T-cell (primary cell): ENCODE data around the gene LITAFD. TPM values are rescaled to one million over a fixed set of nuclear protein-coding genes. Genes with fewer than 3 reads are reported as not detected.

Experiments used
- ATAC-seq, 4 experiments: fragments of 200-7000 bp in 3 of 4; fragments of 150-1000 bp in 1 of 4; cut with Tn5 transposase; replicated peaks in 1 of 4; 1 replicate in 3 of 4; 2 replicates in 1 of 4; pipeline ENCODE4 v1.10.0; 2021; ENCODE audit warnings: moderate library complexity in 3 of 4, mild to moderate bottlenecking in 2 of 4, moderate number of reproducible peaks in 1 of 4
- CTCF ChIA-PET, 2 donors: fragments of 300-600 bp; sonication (Branson Sonifier 250); formaldehyde crosslinking; loops; one replicate each; lab custom pipeline; 2022; ENCODE audit warnings: antibody characterized with exemption in 2 of 2; lab: Charles Lee
- POLR2A ChIA-PET, 2 donors: fragments of 300-600 bp; sonication (Branson Sonifier 250); formaldehyde crosslinking; loops; one replicate each; lab custom pipeline; 2022; ENCODE audit warnings: antibody characterized with exemption in 2 of 2; lab: Charles Lee
- DNase-seq, 35 experiments: peaks; one replicate each; pipeline versions ENCODE4 v3.0.0 to v3.0.0-alpha.2; 2013 to 2023
- H3K27ac ChIP-seq: one replicate; pipeline ENCODE4 v1.5.1; 2013; ENCODE audit warnings: low read length
- H3K27me3 ChIP-seq, 2 experiments: replicated peaks in 1 of 2; 1 replicate in 1 of 2; 2 replicates in 1 of 2; pipeline versions ENCODE4 v1.6.1 to v1.7.0; 2013; ENCODE audit warnings: low read length in 1 of 2, mixed read lengths in 1 of 2; ENCODE audit not compliant: control insufficient read depth in 2 of 2, insufficient read depth in 2 of 2; ENCODE audit errors: extremely low read depth in 1 of 2
- H3K36me3 ChIP-seq, 2 donors: 1 replicate in 1 of 2; 2 replicates in 1 of 2; pipeline versions ENCODE4 v1.6.1 to v1.7.0; 2013; ENCODE audit warnings: low read length in 1 of 2; ENCODE audit not compliant: control insufficient read depth in 2 of 2, insufficient read depth in 1 of 2; ENCODE audit errors: extremely low read depth in 1 of 2
- H3K4me1 ChIP-seq, 2 experiments: 1 replicate in 1 of 2; 2 replicates in 1 of 2; pipeline versions ENCODE4 v1.6.1 to v1.7.0; 2013; ENCODE audit warnings: low read length in 2 of 2, mixed read lengths in 1 of 2; ENCODE audit not compliant: insufficient read depth in 2 of 2, control insufficient read depth in 1 of 2; ENCODE audit errors: extremely low read depth in 1 of 2
- H3K4me3 ChIP-seq, 2 donors: 1 replicate in 1 of 2; 2 replicates in 1 of 2; pipeline versions ENCODE4 v1.5.1 to v1.7.0; 2013; ENCODE audit warnings: mild to moderate bottlenecking in 2 of 2, low read length in 1 of 2, moderate library complexity in 1 of 2; ENCODE audit not compliant: control insufficient read depth in 1 of 2; ENCODE audit errors: extremely low read depth in 1 of 2
- H3K9me3 ChIP-seq: 2 replicates; pipeline ENCODE4 v1.7.0; 2013
- H3K27ac Mint-ChIP-seq, 2 donors: one replicate each; pipeline ENCODE4 v1.8.0; 2020 to 2021; ENCODE audit warnings: mild to moderate bottlenecking in 2 of 2, mixed read lengths in 2 of 2
- H3K27me3 Mint-ChIP-seq, 2 donors: one replicate each; pipeline ENCODE4 v1.8.0; 2021 to 2022; ENCODE audit warnings: mixed read lengths in 2 of 2
- H3K36me3 Mint-ChIP-seq: one replicate; pipeline ENCODE4 v1.8.0; 2021; ENCODE audit warnings: mixed read lengths
- H3K4me1 Mint-ChIP-seq, 3 donors: one replicate each; pipeline ENCODE4 v1.8.0; 2020 to 2022; ENCODE audit warnings: mixed read lengths in 3 of 3, mild to moderate bottlenecking in 1 of 3
- H3K4me3 Mint-ChIP-seq, 3 donors: one replicate each; pipeline ENCODE4 v1.8.0; 2020 to 2022; ENCODE audit warnings: mild to moderate bottlenecking in 3 of 3, mixed read lengths in 3 of 3, moderate library complexity in 3 of 3
- H3K9me3 Mint-ChIP-seq, 3 donors: one replicate each; pipeline ENCODE4 v1.8.0; 2020 to 2022; ENCODE audit warnings: mixed read lengths in 3 of 3
- WGBS: methylation state at CpG from one replicate; pipeline ENCODE4 v1.1.5; 2013; ENCODE audit warnings: missing lambda C conversion rate; ENCODE audit not compliant: insufficient coverage; 5-methylcytosine and 5-hydroxymethylcytosine counted together
- total RNA-seq, 35 experiments: library from RNA in 6 of 35; stranded (reverse) in 6 of 35; fragments of 120-200 nt in 1 of 35; gene quantifications; one replicate each; pipeline versions ENCODE4 v1.2.1 to v1.2.4 and lab custom pipeline; 2013 to 2026

The LITAFD gene
- total RNA-seq, 5 donors from 2014 or later (not counting 1 experiment from before 2014, with no cell fraction given): not detected

GRCh38 chr16:8926827-8927226, 44.7 kb downstream of the LITAFD start:
- Mint-ChIP-seq H3K4me3 (no peak overlapping the region), H3K4me1 (peaks cover 32 to 56% (median 51%) of the 10 kb centered on the region in 3 donors), H3K27ac (no peak overlapping the region), H3K27me3 (no peaks in the 10 kb centered on the region), H3K36me3 (peaks cover 33% of the 10 kb centered on the region), H3K9me3 (no peaks in the 10 kb centered on the region)
- 93% methylated on average over 7 of the region's 11 CpGs for WGBS
- Histone ChIP-seq H3K4me3 (no peak overlapping the region), H3K36me3 (peaks cover 14 to 66% of the 10 kb centered on the region in 2 donors), H3K27me3 (no peaks in the 10 kb centered on the region), H3K27ac (no peak overlapping the region), H3K9me3 (no peaks in the 10 kb centered on the region), H3K4me1 (peaks cover 0 to 5% of the 10 kb centered on the region in 2 experiments)
- DNase-seq: no peak
- no peak for ATAC-seq
- ChIA-PET POLR2A (no interaction called here), CTCF (no interaction called here)

DNA sequence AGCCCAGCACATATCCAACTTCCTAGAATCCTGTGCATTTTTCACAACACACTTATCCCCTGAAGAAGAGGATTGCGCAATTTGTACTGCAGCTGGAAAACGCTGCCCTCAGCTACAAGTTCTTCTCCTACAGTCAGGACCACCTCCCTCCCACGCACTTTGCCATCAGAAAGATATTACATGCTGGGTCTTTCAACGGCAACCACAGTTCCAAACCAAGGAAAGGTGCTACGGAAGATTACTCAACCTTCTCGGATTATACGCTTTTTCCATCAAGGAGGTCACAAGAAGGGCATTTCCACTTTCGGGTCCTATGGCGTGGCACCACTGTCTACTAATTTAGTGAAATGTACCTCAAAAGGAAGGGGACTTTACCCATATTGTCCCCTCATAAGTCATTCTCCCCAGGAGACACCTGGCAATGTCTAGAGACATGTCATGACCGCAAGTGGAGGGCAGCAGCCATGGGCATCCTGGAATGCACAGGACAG, 46.4 kb downstream of the LITAFD start:
- WGBS: 45% methylated on average over 5 of the region's 10 CpGs
- POLR2A ChIA-PET: no interaction called here
- peaks cover 33% of the 10 kb centered on the region for H3K36me3 Mint-ChIP-seq
- no peaks in the 10 kb centered on the region for H3K9me3 Mint-ChIP-seq
- no peak for ATAC-seq
- H3K27me3 Mint-ChIP-seq: no peaks in the 10 kb centered on the region
- H3K27ac Mint-ChIP-seq: no peak overlapping the region
- H3K4me3 Mint-ChIP-seq: no peak overlapping the region
- H3K4me3 ChIP-seq: no peak overlapping the region
- peaks cover 41 to 66% (median 63%) of the 10 kb centered on the region in 3 donors for H3K4me1 Mint-ChIP-seq
- DNase-seq: no peak
- peaks cover 0 to 7% of the 10 kb centered on the region in 2 experiments for H3K4me1 ChIP-seq
- no peak overlapping the region for H3K27ac ChIP-seq
- no peaks in the 10 kb centered on the region for H3K9me3 ChIP-seq
- CTCF ChIA-PET: interaction anchor here in 1 of 2 donors (0.5 to 1.0 kb wide), 2 partner anchors 8 to 1400 kb away, joined by 3 to 6 read pairs; no protein-coding TSS in a partner anchor
- peaks cover 12 to 50% of the 10 kb centered on the region in 2 donors for H3K36me3 ChIP-seq
- H3K27me3 ChIP-seq: no peaks in the 10 kb centered on the region

GRCh38 chr16:8929086-8929748, 47.1 kb downstream of the LITAFD start:
- ATAC-seq (no peak), DNase-seq (no peak)
- POLR2A ChIA-PET: no interaction called here
- H3K4me3 Mint-ChIP-seq: no peak overlapping the region
- 92% methylated on average over 12 of the region's 17 CpGs for WGBS
- H3K9me3 Mint-ChIP-seq: no peaks in the 10 kb centered on the region
- peaks cover 31% of the 10 kb centered on the region for H3K36me3 Mint-ChIP-seq
- peaks cover 40 to 67% (median 67%) of the 10 kb centered on the region in 3 donors for H3K4me1 Mint-ChIP-seq
- Histone ChIP-seq H3K4me3 (no peak overlapping the region), H3K9me3 (no peaks in the 10 kb centered on the region), H3K27ac (no peak overlapping the region), H3K4me1 (peaks cover 0 to 7% of the 10 kb centered on the region in 2 experiments), H3K27me3 (no peaks in the 10 kb centered on the region), H3K36me3 (peaks cover 12 to 43% of the 10 kb centered on the region in 2 donors)
- CTCF ChIA-PET: no interaction called here
- no peak overlapping the region for H3K27ac Mint-ChIP-seq
- no peaks in the 10 kb centered on the region for H3K27me3 Mint-ChIP-seq

DNA sequence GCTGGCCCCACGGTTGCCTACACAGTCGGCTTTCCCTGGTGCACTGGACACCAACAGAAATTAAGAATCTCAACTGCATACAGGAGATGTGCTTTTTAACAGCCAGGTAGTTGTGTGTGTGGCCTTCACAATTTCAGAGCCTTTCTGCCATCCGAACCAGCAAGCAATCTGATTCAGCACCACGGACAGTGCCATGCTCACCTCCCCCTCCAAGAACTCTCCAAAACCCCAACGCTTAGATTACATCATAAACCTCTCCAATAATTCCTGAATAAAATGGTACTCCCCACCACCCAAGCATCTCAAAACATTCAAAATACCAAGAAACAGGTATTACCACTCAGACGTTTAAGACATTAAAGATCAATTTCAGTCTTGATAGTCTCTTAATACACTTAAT, 49.7 kb downstream of the LITAFD start:
- H3K27ac Mint-ChIP-seq: peak overlapping the region in 1 of 2 donors; percentile 47
- ChIA-PET POLR2A (no interaction called here), CTCF (interaction anchor here in 1 of 2 donors (0.5 kb wide), 1 partner anchor 58 kb away, joined by 3 read pairs; no protein-coding TSS in a partner anchor)
- no peak overlapping the region for H3K27ac ChIP-seq
- no peaks in the 10 kb centered on the region for H3K9me3 Mint-ChIP-seq
- peaks cover 8 to 23% of the 10 kb centered on the region in 2 experiments for H3K4me1 ChIP-seq
- H3K4me3 Mint-ChIP-seq: peak overlapping the region in 1 of 3 donors; percentile 1
- no peaks in the 10 kb centered on the region for H3K27me3 ChIP-seq
- peaks cover 61 to 81% (median 75%) of the 10 kb centered on the region in 3 donors for H3K4me1 Mint-ChIP-seq
- H3K9me3 ChIP-seq: no peaks in the 10 kb centered on the region
- ATAC-seq: no peak
- 58% methylated on average over 3 of the region's 6 CpGs for WGBS
- peaks cover 19% of the 10 kb centered on the region for H3K36me3 Mint-ChIP-seq
- H3K4me3 ChIP-seq: no peak overlapping the region
- H3K27me3 Mint-ChIP-seq: no peaks in the 10 kb centered on the region
- H3K36me3 ChIP-seq: peaks cover 10 to 29% of the 10 kb centered on the region in 2 donors
- DNase-seq: peak in 32 of 35 experiments; percentile 7 to 77 (median 50)

DNA sequence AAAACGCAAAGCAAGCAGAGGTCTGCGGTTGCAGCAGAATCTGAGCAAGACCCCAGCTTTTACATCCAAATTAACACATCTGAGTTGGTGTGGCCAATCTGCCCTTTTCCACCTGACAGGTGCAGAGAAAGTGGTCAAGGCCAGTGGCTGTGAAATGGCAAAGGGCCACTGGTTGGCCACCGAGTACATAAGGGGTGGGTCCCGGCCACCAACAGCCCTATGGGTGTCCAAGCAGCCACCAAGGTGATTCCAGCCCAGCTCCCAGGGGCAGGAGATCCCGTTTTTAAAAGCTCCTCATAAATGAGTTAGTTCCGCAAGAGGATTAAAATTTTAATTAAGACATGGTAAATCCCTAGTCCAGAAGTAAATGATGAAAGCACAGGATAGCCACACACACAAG, 52.5 kb downstream of the LITAFD start:
- Histone ChIP-seq H3K9me3 (no peaks in the 10 kb centered on the region), H3K4me1 (peaks cover 22 to 38% of the 10 kb centered on the region in 2 experiments), H3K27me3 (no peaks in the 10 kb centered on the region), H3K36me3 (peaks cover 0 to 7% of the 10 kb centered on the region in 2 donors), H3K27ac (no peak overlapping the region), H3K4me3 (no peak overlapping the region)
- Mint-ChIP-seq H3K27ac (peak overlapping the region in 1 of 2 donors; percentile 10), H3K4me1 (peaks cover 69 to 86% (median 82%) of the 10 kb centered on the region in 3 donors), H3K9me3 (no peaks in the 10 kb centered on the region), H3K27me3 (no peaks in the 10 kb centered on the region), H3K36me3 (peaks cover 4% of the 10 kb centered on the region), H3K4me3 (no peak overlapping the region)
- ChIA-PET POLR2A (interaction anchor here (0.6 kb wide), 2 partner anchors 12 to 34 kb away, joined by 4 read pairs; no protein-coding TSS in a partner anchor), CTCF (interaction anchor here (0.6 to 3.3 kb wide), 4 partner anchors 8 to 69 kb away, joined by 3 to 38 read pairs (median 4); no protein-coding TSS in a partner anchor)
- 78% methylated on average over 4 of the region's 6 CpGs for WGBS
- DNase-seq: no peak
- ATAC-seq: no peak
